HCT116 (cell line): ENCODE data around the gene ZBTB20. TPM values are rescaled to one million over a fixed set of nuclear protein-coding genes. Genes with fewer than 3 reads are reported as not detected.

Experiments used
- ATAC-seq: fragments of 200-7000 bp; cut with Tn5 transposase; 2 replicates; pipeline ENCODE4 v1.9.1; 2020; ENCODE audit warnings: mild to moderate bottlenecking, moderate library complexity
- BruUV-seq: library from RNA; stranded (reverse); fragments of 400-500 nt; replicated peaks from 2 replicates; lab custom pipeline; 2021; lab: Mats Ljungman, UMichigan
- CTCF ChIA-PET: fragments of 300-600 bp; sonication (Branson Sonifier 250); formaldehyde crosslinking; loops from one replicate; lab custom pipeline; 2021; ENCODE audit warnings: antibody characterized with exemption; lab: Charles Lee
- POLR2A ChIA-PET: fragments of 300-600, 350-600 bp; sonication (Branson Sonifier 250); formaldehyde crosslinking; loops from one replicate; lab custom pipeline; 2021; ENCODE audit warnings: antibody characterized with exemption; lab: Charles Lee
- RAD21 ChIA-PET, 2 experiments: fragments of 300-600 bp; sonication (Branson Sonifier 250); formaldehyde crosslinking; loops; one replicate each; lab custom pipeline; 2023; ENCODE audit warnings: low total read pairs in 2 of 2; ENCODE audit not compliant: uncharacterized antibody in 2 of 2, unreplicated experiment in 2 of 2, low non-redundant PET in 1 of 2; lab: Charles Lee
- DNase-seq: peaks from one replicate; pipeline ENCODE4 v3.0.0-alpha.2; 2010; ENCODE audit warnings: low read depth, low spot score
- H2AFZ ChIP-seq: fragments of 200-600 bp; shearing (Covaris generic), sonication (generic); 2 replicates; pipeline ENCODE4 v1.6.1; 2017; ENCODE audit warnings: low read depth, mixed run types, mixed read lengths, antibody characterized with exemption, low read length; ENCODE audit not compliant: poor library complexity, severe bottlenecking
- H3K27ac ChIP-seq: 2 replicates; pipeline ENCODE4 v1.5.1; 2012; ENCODE audit warnings: low read depth, low read length
- H3K27me3 ChIP-seq: fragments of 200-600 bp; sonication (generic); 2 replicates; pipeline ENCODE4 v1.6.1; 2016; ENCODE audit warnings: mixed run types, low read length, mixed read lengths; ENCODE audit not compliant: insufficient read depth
- H3K36me3 ChIP-seq, 2 experiments: fragments of 200-500 bp in 1 of 2; fragments of 200-600 bp in 1 of 2; sonication (Bioruptor generic) in 1 of 2; sonication (generic) in 1 of 2; 2 replicates each; pipeline versions ENCODE4 v1.5.1 to v1.6.1; 2014 to 2016; ENCODE audit warnings: low read length in 2 of 2, inconsistent platforms in 1 of 2, mixed read lengths in 1 of 2, mixed run types in 1 of 2; ENCODE audit not compliant: insufficient read depth in 2 of 2, control insufficient read depth in 1 of 2
- H3K4me1 ChIP-seq, 2 experiments: fragments of 200-600 bp in 1 of 2; sonication (generic) in 1 of 2; 2 replicates each; pipeline versions ENCODE4 v1.5.1 to v1.6.1; 2012 to 2017; ENCODE audit warnings: low read length in 2 of 2, inconsistent platforms in 1 of 2, mild to moderate bottlenecking in 1 of 2, mixed read lengths in 1 of 2, mixed run types in 1 of 2, moderate library complexity in 1 of 2; ENCODE audit not compliant: insufficient read depth in 2 of 2, control insufficient read depth in 1 of 2
- H3K4me2 ChIP-seq: fragments of 200-600 bp; sonication (generic); 2 replicates; pipeline ENCODE4 v1.6.1; 2017; ENCODE audit warnings: mixed run types, low read length, mixed read lengths
- H3K4me3 ChIP-seq, 2 experiments: fragments of 200-600 bp in 1 of 2; sonication (generic) in 1 of 2; replicated peaks in 1 of 2; 2 replicates each; pipeline ENCODE4 v1.5.1; 2011 to 2016; ENCODE audit warnings: low read length in 2 of 2, control low read depth in 1 of 2, low read depth in 1 of 2, mild to moderate bottlenecking in 1 of 2, mixed read lengths in 1 of 2, mixed run types in 1 of 2
- H3K79me2 ChIP-seq: fragments of 200-600 bp; sonication (generic); 2 replicates; pipeline ENCODE4 v1.6.1; 2017; ENCODE audit warnings: mild to moderate bottlenecking, mixed run types, low read length, moderate library complexity, mixed read lengths; ENCODE audit not compliant: insufficient read depth
- H3K9ac ChIP-seq: fragments of 200-600 bp; sonication (generic); 2 replicates; pipeline ENCODE4 v1.6.1; 2016; ENCODE audit warnings: low read length, mixed read lengths
- H3K9me2 ChIP-seq: fragments of 200-600 bp; sonication (generic), shearing (Covaris generic); 2 replicates; pipeline ENCODE4 v1.6.1; 2017; ENCODE audit warnings: mixed run types, mild to moderate bottlenecking, moderate library complexity; ENCODE audit not compliant: insufficient read depth
- H3K9me3 ChIP-seq, 2 experiments: fragments of 200-500 bp in 1 of 2; fragments of 200-600 bp in 1 of 2; sonication (Bioruptor generic) in 1 of 2; sonication (generic) in 1 of 2; 2 replicates each; pipeline ENCODE4 v1.6.1; 2014 to 2017; ENCODE audit warnings: low read length in 2 of 2, mixed read lengths in 2 of 2, inconsistent platforms in 1 of 2, low read depth in 1 of 2, mild to moderate bottlenecking in 1 of 2, mixed run types in 1 of 2, moderate library complexity in 1 of 2; ENCODE audit not compliant: control insufficient read depth in 1 of 2, insufficient read depth in 1 of 2
- H4K20me1 ChIP-seq: fragments of 200-600 bp; sonication (generic), shearing (Covaris generic); 2 replicates; pipeline ENCODE4 v1.6.1; 2017; ENCODE audit warnings: mixed run types, mild to moderate bottlenecking, moderate library complexity; ENCODE audit not compliant: insufficient read depth
- ELF1 ChIP-seq: IDR thresholded peaks from 2 replicates; pipeline ENCODE4 v1.6.1; 2012; ENCODE audit warnings: low read depth, borderline replicate concordance
- EZH2 ChIP-seq: fragments of 200-600 bp; sonication (generic); IDR thresholded peaks from 2 replicates; pipeline ENCODE4 v1.6.1; 2017; ENCODE audit warnings: antibody characterized with exemption, mixed run types
- EZH2phosphoT487 ChIP-seq: fragments of 200-600 bp; IDR thresholded peaks from 2 replicates; pipeline ENCODE4 v1.6.1; 2018; ENCODE audit warnings: antibody characterized with exemption, borderline replicate concordance
- JUND ChIP-seq: IDR thresholded peaks from 2 replicates; pipeline ENCODE4 v1.6.1; 2012
- POLR2AphosphoS5 ChIP-seq: IDR thresholded peaks from 2 replicates; pipeline ENCODE4 v1.6.1; 2011; ENCODE audit warnings: mild to moderate bottlenecking, low read depth, low read length, moderate library complexity
- RAD21 ChIP-seq: IDR thresholded peaks from 2 replicates; pipeline ENCODE4 v1.6.1; 2012; ENCODE audit warnings: low read depth, mild to moderate bottlenecking
- SIN3A ChIP-seq: IDR thresholded peaks from 2 replicates; pipeline ENCODE4 v1.6.1; 2012; ENCODE audit warnings: low read depth
- SP1 ChIP-seq: IDR thresholded peaks from 2 replicates; pipeline ENCODE4 v1.6.1; 2012; ENCODE audit warnings: low read depth
- TCF7L2 ChIP-seq: IDR thresholded peaks from 2 replicates; pipeline ENCODE4 v1.7.0; 2011; ENCODE audit warnings: borderline replicate concordance, inconsistent platforms; ENCODE audit not compliant: insufficient read depth, insufficient read length; ENCODE audit errors: extremely low read depth
- ZFX ChIP-seq: fragments of 450-650 bp; IDR thresholded peaks from 2 replicates; pipeline ENCODE4 v1.6.1; 2017
- intact Hi-C: fragments of 100-400 bp; cut with micrococcal nuclease; formaldehyde crosslinking; loops from 2 replicates; pipeline ENCODE4 v1.10.0; 2022
- total RNA-seq: library from RNA; stranded (reverse); gene quantifications from one replicate; pipeline ENCODE4 v1.2.1, GENCODE V29; 2021; ENCODE audit not compliant: unreplicated experiment
- TF ChIP-seq, protein P1 (sequence below), 3 experiments: fragments of 200-600 bp in 1 of 3; sonication (generic) in 1 of 3; IDR thresholded peaks in 2 of 3; conservative IDR thresholded peaks in 1 of 3; 2 replicates each; pipeline ENCODE4 v1.5.1; 2012 to 2017; ENCODE audit warnings: low read depth in 2 of 3, low read length in 2 of 3, antibody characterized with exemption in 1 of 3, borderline replicate concordance in 1 of 3, control low read depth in 1 of 3, mild to moderate bottlenecking in 1 of 3, mixed read lengths in 1 of 3, mixed run types in 1 of 3, moderate library complexity in 1 of 3; ENCODE audit not compliant: insufficient read depth in 1 of 3

Gene ZBTB20
- total RNA-seq, 1 experiment from 2014 or later: 42.1 TPM

DNA sequence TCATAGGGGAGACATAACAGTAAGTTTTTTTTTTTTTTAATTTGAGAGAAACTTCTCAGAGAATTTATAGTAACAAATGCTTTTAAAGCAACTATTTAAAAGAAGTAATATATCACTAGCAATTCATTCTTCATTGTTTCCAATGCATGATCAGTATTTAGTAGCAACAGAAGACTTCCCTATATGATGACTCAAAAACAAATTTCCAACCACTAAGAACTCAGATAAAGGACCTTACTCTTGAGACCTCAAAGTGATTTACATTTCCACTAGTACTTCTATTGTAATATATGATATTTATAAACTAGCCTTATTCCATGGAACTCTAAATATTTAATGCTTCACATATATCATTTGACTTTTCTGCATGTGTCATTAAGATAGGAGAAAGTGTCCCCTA is 356.3 kb downstream of the ZBTB20 start:
- Histone ChIP-seq H3K27me3 (no peaks in the 10 kb centered on the region), H3K4me1 (no peaks in the 10 kb centered on the region), H2AFZ (no peak overlapping the region), H3K36me3 (no peaks in the 10 kb centered on the region), H3K9ac (no peak overlapping the region)
- no TSS peak for BruUV-seq
- no peak for ATAC-seq
- intact Hi-C loops: no loop called here
- DNase-seq: no peak
- TF ChIP-seq POLR2AphosphoS5 (no peak), TCF7L2 (no peak), ZFX (no peak), ELF1 (no peak), SP1 (no peak), JUND (no peak), RAD21 (no peak), EZH2 (no peak), EZH2phosphoT487 (no peak), SIN3A (no peak)
- TF ChIP-seq, protein P1, sequence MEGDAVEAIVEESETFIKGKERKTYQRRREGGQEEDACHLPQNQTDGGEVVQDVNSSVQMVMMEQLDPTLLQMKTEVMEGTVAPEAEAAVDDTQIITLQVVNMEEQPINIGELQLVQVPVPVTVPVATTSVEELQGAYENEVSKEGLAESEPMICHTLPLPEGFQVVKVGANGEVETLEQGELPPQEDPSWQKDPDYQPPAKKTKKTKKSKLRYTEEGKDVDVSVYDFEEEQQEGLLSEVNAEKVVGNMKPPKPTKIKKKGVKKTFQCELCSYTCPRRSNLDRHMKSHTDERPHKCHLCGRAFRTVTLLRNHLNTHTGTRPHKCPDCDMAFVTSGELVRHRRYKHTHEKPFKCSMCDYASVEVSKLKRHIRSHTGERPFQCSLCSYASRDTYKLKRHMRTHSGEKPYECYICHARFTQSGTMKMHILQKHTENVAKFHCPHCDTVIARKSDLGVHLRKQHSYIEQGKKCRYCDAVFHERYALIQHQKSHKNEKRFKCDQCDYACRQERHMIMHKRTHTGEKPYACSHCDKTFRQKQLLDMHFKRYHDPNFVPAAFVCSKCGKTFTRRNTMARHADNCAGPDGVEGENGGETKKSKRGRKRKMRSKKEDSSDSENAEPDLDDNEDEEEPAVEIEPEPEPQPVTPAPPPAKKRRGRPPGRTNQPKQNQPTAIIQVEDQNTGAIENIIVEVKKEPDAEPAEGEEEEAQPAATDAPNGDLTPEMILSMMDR (IDR thresholded peaks at IDR 0.05 in 2 of 3, conservative IDR thresholded peaks at IDR 0.05 in 1 of 3; ENCODE audit: borderline replicate concordance in 1 of 3, insufficient read depth in 1 of 3, low read depth in 2 of 3, low read length in 2 of 3): no peak
- TF ChIP-seq, all 23 proteins: peak for 0
- CTCF ChIA-PET: no interaction called here
- Histone ChIP-seq H3K4me2 (no peak overlapping the region), H4K20me1 (no peaks in the 10 kb centered on the region), H3K9me2 (no peaks in the 10 kb centered on the region), H3K79me2 (no peaks in the 10 kb centered on the region), H3K9me3 (no peaks in the 10 kb centered on the region), H3K4me3 (no peak overlapping the region), H3K27ac (no peak overlapping the region)
- RAD21 ChIA-PET: no interaction called here
- POLR2A ChIA-PET: no interaction called here
